ENCODE measurements around the gene SALL2. TPM values are rescaled to one million over a fixed set of nuclear protein-coding genes. Genes with fewer than 3 reads are reported as not detected.
A peak's percentile ranks its signal among the peaks of the same experiment; 100 is the strongest.

The SALL2 gene
- 10 to 100 TPM in 1 of 4 donors, 1 to 10 TPM in 3; 3.0 to 15.6 (median 4.4) TPM for total RNA-seq

DNA sequence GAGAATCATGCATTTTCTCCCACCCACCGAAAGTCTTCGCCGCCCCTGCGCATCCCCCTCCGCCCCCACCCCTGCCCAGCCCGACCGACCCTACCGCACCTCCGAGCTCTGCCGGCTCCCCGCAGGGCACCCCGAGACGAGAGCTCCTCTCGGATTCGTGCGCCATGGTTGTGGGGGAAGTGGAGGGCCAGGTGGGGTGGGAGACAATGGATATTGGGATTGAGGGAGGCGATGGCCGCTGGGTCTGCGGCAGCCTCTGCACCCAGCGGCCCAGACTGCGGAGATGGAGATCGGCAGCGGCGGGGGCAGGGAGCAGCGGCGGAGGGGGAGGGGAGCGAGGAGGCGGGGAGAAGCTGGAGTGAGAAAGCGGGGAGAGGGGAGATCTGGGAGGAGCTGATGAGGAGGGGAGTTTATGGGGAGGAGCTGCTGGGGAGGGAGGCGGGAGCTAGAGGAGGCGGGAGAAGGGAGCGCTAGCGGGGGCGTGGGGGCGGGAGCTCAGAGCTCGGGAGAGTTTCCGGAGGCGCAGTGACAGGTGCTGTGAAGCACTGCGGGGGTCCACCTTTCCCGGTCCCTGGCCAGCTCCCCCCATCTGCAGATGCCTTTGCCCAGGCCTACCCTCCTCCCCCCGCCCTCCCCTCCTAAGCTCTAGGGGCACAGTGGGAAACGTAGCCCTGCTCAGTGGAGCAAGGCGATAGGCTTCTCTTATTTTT lies at the start of gene SALL2:
Gene SALL2, minus strand, starts transcription at position 385 of the 710 bp plus-strand sequence. Its CDS starts 219 bp downstream, at position 166.
- TF ChIP-seq EP300 (IDR thresholded peaks at IDR 0.05) (no peak), POLR2A (IDR thresholded peaks at IDR 0.05) (no peak), POLR2AphosphoS5 (IDR thresholded peaks at IDR 0.05) (no peak)
- TF ChIP-seq, protein P1, sequence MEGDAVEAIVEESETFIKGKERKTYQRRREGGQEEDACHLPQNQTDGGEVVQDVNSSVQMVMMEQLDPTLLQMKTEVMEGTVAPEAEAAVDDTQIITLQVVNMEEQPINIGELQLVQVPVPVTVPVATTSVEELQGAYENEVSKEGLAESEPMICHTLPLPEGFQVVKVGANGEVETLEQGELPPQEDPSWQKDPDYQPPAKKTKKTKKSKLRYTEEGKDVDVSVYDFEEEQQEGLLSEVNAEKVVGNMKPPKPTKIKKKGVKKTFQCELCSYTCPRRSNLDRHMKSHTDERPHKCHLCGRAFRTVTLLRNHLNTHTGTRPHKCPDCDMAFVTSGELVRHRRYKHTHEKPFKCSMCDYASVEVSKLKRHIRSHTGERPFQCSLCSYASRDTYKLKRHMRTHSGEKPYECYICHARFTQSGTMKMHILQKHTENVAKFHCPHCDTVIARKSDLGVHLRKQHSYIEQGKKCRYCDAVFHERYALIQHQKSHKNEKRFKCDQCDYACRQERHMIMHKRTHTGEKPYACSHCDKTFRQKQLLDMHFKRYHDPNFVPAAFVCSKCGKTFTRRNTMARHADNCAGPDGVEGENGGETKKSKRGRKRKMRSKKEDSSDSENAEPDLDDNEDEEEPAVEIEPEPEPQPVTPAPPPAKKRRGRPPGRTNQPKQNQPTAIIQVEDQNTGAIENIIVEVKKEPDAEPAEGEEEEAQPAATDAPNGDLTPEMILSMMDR (IDR thresholded peaks at IDR 0.05), result no peak
- Histone ChIP-seq H3K4me1 (peaks cover 20% of the 10 kb centered on the region), H3K9me3 (no peaks in the 10 kb centered on the region), H3K27me3 (no peaks in the 10 kb centered on the region), H3K27ac (no peak within 1 kb of the TSS), H3K4me3 (peak within 1 kb of the TSS; percentile 78), H3K36me3 (no peaks in the 10 kb centered on the region)
- DNase-seq (ENCODE audit: low spot score in 2 of 2), result peak in 1 of 2 donors; percentile 83
- under 1% methylated on average over 30 of the region's 43 CpGs for WGBS

DNA sequence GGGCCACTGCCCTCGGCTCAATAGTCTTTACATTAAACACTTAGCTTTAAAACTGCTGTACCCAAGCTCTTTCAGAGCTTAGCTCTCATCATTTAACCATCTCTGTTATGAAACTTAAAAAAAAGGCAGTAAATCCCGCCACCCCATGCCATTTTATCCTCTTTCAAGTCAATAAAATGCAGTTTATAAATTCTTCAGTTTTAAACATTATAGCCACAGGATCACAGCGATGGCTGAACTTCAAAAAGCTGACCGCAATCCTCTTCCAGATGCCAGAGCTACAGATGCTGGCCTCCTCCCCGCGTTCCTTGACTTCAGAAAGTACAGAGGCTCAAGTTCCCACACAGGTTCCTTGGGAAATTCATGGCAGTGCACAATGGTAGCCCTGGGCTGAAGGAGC lies 49.5 kb upstream of the SALL2 start:
- Histone ChIP-seq H3K4me3 (no peak overlapping the region), H3K9me3 (peaks cover 4% of the 10 kb centered on the region), H3K27ac (no peak overlapping the region), H3K27me3 (peaks cover 5% of the 10 kb centered on the region), H3K4me1 (no peaks in the 10 kb centered on the region), H3K36me3 (no peaks in the 10 kb centered on the region)
- 74% methylated on average over 6 of the region's 6 CpGs for WGBS
- DNase-seq (ENCODE audit: low spot score in 2 of 2), result no peak
- TF ChIP-seq POLR2A (IDR thresholded peaks at IDR 0.05) (no peak), EP300 (IDR thresholded peaks at IDR 0.05) (no peak), POLR2AphosphoS5 (IDR thresholded peaks at IDR 0.05) (no peak)
- TF ChIP-seq, protein P1 (IDR thresholded peaks at IDR 0.05), result no peak

DNA sequence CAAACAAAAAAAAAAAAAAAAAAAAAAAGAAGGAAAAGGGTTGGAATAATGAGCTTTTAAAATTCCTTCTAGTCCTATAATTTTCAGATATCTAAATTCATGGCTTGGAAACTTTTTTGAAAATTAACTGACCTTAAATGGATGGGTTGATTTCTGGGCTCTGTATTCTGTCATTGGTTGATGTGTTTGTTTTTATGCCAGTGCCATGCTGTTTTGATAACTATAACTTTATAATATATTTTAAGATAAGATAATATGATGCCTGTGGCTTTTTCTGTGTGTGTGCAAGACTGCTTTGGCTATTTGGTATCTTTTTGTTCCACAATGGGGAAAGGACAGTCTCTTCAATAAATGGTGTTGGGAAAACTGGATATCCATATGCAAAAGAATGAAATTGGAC lies 46.5 kb upstream of the SALL2 start:
- H3K4me1 ChIP-seq, result no peaks in the 10 kb centered on the region

DNA sequence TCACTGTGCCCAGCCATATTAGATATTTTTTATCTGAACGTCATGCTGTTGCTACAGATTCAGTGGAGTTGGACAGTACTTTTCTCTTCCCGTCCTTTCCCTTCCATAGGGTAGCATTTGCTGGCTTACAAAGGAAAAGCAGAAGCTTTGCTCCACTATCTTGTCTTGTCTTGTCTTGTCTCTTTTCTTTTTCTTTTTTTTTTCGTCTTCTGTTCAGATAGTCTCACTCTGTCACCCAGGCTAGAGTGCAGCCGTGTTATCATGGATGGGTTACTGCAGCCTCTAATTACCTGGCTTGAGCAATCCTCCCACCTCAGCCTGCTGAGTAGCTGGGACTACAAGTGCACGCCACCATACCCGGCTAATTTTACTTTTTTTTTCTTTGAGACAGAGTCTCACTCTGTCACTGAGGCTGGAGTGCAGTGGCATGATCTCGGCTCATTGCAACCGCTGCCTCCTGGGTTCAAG lies 32.6 kb upstream of the SALL2 start:
- Histone ChIP-seq H3K36me3 (no peaks in the 10 kb centered on the region), H3K9me3 (no peaks in the 10 kb centered on the region), H3K4me3 (no peak overlapping the region), H3K4me1 (peaks cover 8% of the 10 kb centered on the region), H3K27ac (no peak overlapping the region), H3K27me3 (no peaks in the 10 kb centered on the region)
- TF ChIP-seq POLR2AphosphoS5 (IDR thresholded peaks at IDR 0.05), result no peak
- DNase-seq (ENCODE audit: low spot score in 2 of 2), result no peak
- 70% methylated on average over 8 of the region's 8 CpGs for WGBS

More for the DNA sequence above, 46.5 kb upstream of the SALL2 start:
- no peak for DNase-seq (ENCODE audit: low spot score in 2 of 2)
- TF ChIP-seq POLR2A (IDR thresholded peaks at IDR 0.05), result no peak
- TF ChIP-seq, protein P1 (IDR thresholded peaks at IDR 0.05), result no peak
- TF ChIP-seq POLR2AphosphoS5 (IDR thresholded peaks at IDR 0.05), result no peak
- TF ChIP-seq EP300 (IDR thresholded peaks at IDR 0.05), result no peak
- H3K9me3 ChIP-seq, result peaks cover 4% of the 10 kb centered on the region
- H3K27me3 ChIP-seq, result peaks cover 4% of the 10 kb centered on the region
- no peaks in the 10 kb centered on the region for H3K36me3 ChIP-seq
- H3K4me3 ChIP-seq, result no peak overlapping the region
- no peak overlapping the region for H3K27ac ChIP-seq

DNA sequence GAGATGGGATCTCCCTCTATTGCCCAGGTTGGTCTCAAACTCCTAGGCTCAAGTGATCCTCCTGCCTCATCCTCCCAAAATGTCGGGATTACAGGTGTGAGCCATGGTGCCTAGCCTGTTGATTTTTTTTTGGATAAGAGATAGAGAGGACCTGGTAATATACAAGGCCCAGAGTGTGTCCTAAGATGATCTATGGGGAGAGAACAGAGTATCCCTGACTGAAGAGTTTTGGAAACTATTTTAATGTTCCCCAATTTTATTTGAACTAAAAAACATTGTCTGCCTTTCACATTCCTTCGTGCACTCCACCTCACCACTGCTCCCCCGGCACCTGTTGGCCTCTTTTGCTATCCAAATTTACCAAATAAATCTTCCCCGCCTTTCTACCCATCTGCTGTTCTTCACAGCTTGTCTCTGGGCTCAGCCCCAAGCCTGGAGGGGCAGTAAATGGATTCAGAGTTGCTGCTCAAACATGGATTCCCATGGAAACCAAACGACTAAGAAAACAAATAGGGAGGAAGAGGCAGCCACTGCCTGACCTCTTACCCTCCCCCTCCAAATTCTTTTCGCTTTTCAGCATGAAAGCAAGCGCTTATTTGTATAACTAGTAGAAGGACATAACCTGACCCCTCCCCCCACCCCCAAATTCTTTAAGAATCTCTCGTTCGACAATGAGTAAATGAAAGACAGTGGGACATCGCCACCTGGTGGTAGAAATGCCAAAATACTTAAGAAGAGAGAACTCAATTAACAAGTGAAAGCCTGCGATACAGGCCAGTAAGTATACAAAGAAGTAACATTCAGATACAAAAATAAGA lies 31.1 kb upstream of the SALL2 start:
- 10% methylated on average over 11 of the region's 11 CpGs for WGBS

More for the DNA sequence above, 31.1 kb upstream of the SALL2 start:
- H3K9me3 ChIP-seq, result no peaks in the 10 kb centered on the region
- no peaks in the 10 kb centered on the region for H3K36me3 ChIP-seq
- TF ChIP-seq POLR2AphosphoS5 (IDR thresholded peaks at IDR 0.05) (no peak), EP300 (IDR thresholded peaks at IDR 0.05) (no peak)
- TF ChIP-seq, protein P1 (IDR thresholded peaks at IDR 0.05), result peak; percentile 62 to 84
- DNase-seq (ENCODE audit: low spot score in 2 of 2), result peak in 1 of 2 donors; percentile 79
- H3K4me3 ChIP-seq, result peak overlapping the region; percentile 37
- H3K27me3 ChIP-seq, result no peaks in the 10 kb centered on the region
- peaks cover 8% of the 10 kb centered on the region for H3K4me1 ChIP-seq
- H3K27ac ChIP-seq, result peak overlapping the region; percentile 25
